CD4-positive, alpha-beta T cell treated with Interleukin-6 at 100 ng/mL for 8 hours (primary cell): Measurements from ENCODE around the gene MRPL17.

Source experiments
- DNase-seq: peaks from one replicate; pipeline ENCODE4 v3.0.0-alpha.2; 2020; ENCODE audit warnings: mixed read lengths, low spot score

Gene MRPL17

GRCh38 chr11:6632116-6633073 is 50.7 kb downstream of the MRPL17 start:
- DNase-seq = no peak

- no peak for DNase-seq
Measured at GRCh38 chr11:6631361-6631890, 51.7 kb downstream of the MRPL17 start.

- no peak for DNase-seq
Measured at GRCh38 chr11:6630632-6631291, 52.4 kb downstream of the MRPL17 start.
